ENCODE data around the gene CELA1. TPM values are rescaled to one million over a fixed set of nuclear protein-coding genes. Genes with fewer than 3 reads are reported as not detected.
A peak's percentile ranks its signal among the peaks of the same experiment; 100 is the strongest.
"Not testable (repeated sequence)": the region's sequence is repeated elsewhere in the genome, so short reads cannot be mapped to it uniquely, and the experiment has no call there.

Gene CELA1
- total RNA-seq, 1 donor from 2014 or later: not detected

GRCh38 chr12:51345681-51346080, 798 bp downstream of the CELA1 start:
- Mint-ChIP-seq H3K27me3 (no peaks in the 10 kb centered on the region), H3K4me1 (peaks cover 12% of the 10 kb centered on the region), H3K36me3 (ENCODE audit: low read depth) (no peaks in the 10 kb centered on the region), H3K27ac (no peak overlapping the region), H3K9me3 (no peaks in the 10 kb centered on the region), H3K4me3 (no peak overlapping the region)
- no peak for DNase-seq
- intact Hi-C loops (cut with micrococcal nuclease): no loop called here

- intact Hi-C loops (cut with micrococcal nuclease): loop anchor here (5.0 kb wide), 1 partner anchor 516 kb away; no protein-coding TSS in a partner anchor
- H3K4me3 Mint-ChIP-seq: no peak overlapping the region
- H3K27ac Mint-ChIP-seq: no peak overlapping the region
- peaks cover 12% of the 10 kb centered on the region for H3K4me1 Mint-ChIP-seq
- H3K27me3 Mint-ChIP-seq: peaks cover 5% of the 10 kb centered on the region
- no peaks in the 10 kb centered on the region for H3K36me3 Mint-ChIP-seq (ENCODE audit: low read depth)
- no peaks in the 10 kb centered on the region for H3K9me3 Mint-ChIP-seq
- no peak for DNase-seq
These were observed 3.3 kb downstream of the CELA1 start for GRCh38 chr12:51343201-51343600.

- H3K36me3 Mint-ChIP-seq (ENCODE audit: low read depth): no peaks in the 10 kb centered on the region
- peaks cover 12% of the 10 kb centered on the region for H3K4me1 Mint-ChIP-seq
- no peak for DNase-seq
- intact Hi-C loops (cut with micrococcal nuclease): loop anchor here (5.0 kb wide), 1 partner anchor 515 kb away; no protein-coding TSS in a partner anchor
- peaks cover 5% of the 10 kb centered on the region for H3K27me3 Mint-ChIP-seq
- H3K4me3 Mint-ChIP-seq: no peak overlapping the region
- H3K9me3 Mint-ChIP-seq: no peaks in the 10 kb centered on the region
- H3K27ac Mint-ChIP-seq: no peak overlapping the region
These were observed 4.1 kb downstream of the CELA1 start for GRCh38 chr12:51342416-51342815.

GRCh38 chr12:51341251-51342007, 5.0 kb downstream of the CELA1 start:
- DNase-seq: peak; percentile 93
- Mint-ChIP-seq H3K4me1 (peaks cover 14% of the 10 kb centered on the region), H3K27me3 (peaks cover 5% of the 10 kb centered on the region), H3K9me3 (no peaks in the 10 kb centered on the region), H3K27ac (peak overlapping the region; percentile 35), H3K4me3 (peak overlapping the region; percentile 42), H3K36me3 (ENCODE audit: low read depth) (no peaks in the 10 kb centered on the region)
- intact Hi-C loops (cut with micrococcal nuclease): loop anchor here (1.0 to 5.0 kb wide), 4 partner anchors 19 to 514 kb away; partner anchors contain the start of gene LETMD1

GRCh38 chr12:51339750-51340149, 6.7 kb downstream of the CELA1 start:
- H3K9me3 Mint-ChIP-seq: no peaks in the 10 kb centered on the region
- peaks cover 5% of the 10 kb centered on the region for H3K27me3 Mint-ChIP-seq
- no peak overlapping the region for H3K4me3 Mint-ChIP-seq
- DNase-seq: no peak
- H3K36me3 Mint-ChIP-seq (ENCODE audit: low read depth): no peaks in the 10 kb centered on the region
- peaks cover 16% of the 10 kb centered on the region for H3K4me1 Mint-ChIP-seq
- no peak overlapping the region for H3K27ac Mint-ChIP-seq
- intact Hi-C loops (cut with micrococcal nuclease): loop anchor here (2.0 to 5.0 kb wide), 3 partner anchors 17 to 512 kb away; partner anchors contain the start of gene LETMD1

GRCh38 chr12:51337336-51337735, 9.1 kb downstream of the CELA1 start:
- H3K4me3 Mint-ChIP-seq; H3K27me3 Mint-ChIP-seq; intact Hi-C loops (cut with micrococcal nuclease); DNase-seq; H3K9me3 Mint-ChIP-seq; H3K27ac Mint-ChIP-seq; H3K36me3 Mint-ChIP-seq (ENCODE audit: low read depth): not testable (repeated sequence)
- H3K4me1 Mint-ChIP-seq: peaks cover 10% of the 10 kb centered on the region

- DNase-seq: no peak
- Mint-ChIP-seq H3K9me3 (no peaks in the 10 kb centered on the region), H3K27ac (no peak overlapping the region), H3K27me3 (peaks cover 5% of the 10 kb centered on the region), H3K36me3 (ENCODE audit: low read depth) (no peaks in the 10 kb centered on the region), H3K4me3 (no peak overlapping the region), H3K4me1 (peaks cover 8% of the 10 kb centered on the region)
- intact Hi-C loops (cut with micrococcal nuclease): no loop called here
These were observed 10.5 kb downstream of the CELA1 start for GRCh38 chr12:51335931-51336330.

GRCh38 chr12:51334764-51335163, 11.7 kb downstream of the CELA1 start:
- no peak overlapping the region for H3K27ac Mint-ChIP-seq
- H3K27me3 Mint-ChIP-seq: peaks cover 4% of the 10 kb centered on the region
- intact Hi-C loops (cut with micrococcal nuclease): no loop called here
- H3K36me3 Mint-ChIP-seq (ENCODE audit: low read depth): no peaks in the 10 kb centered on the region
- H3K4me3 Mint-ChIP-seq: no peak overlapping the region
- no peaks in the 10 kb centered on the region for H3K9me3 Mint-ChIP-seq
- H3K4me1 Mint-ChIP-seq: peaks cover 15% of the 10 kb centered on the region
- no peak for DNase-seq

- no peak overlapping the region for H3K27ac Mint-ChIP-seq
- H3K4me3 Mint-ChIP-seq: no peak overlapping the region
- no peaks in the 10 kb centered on the region for H3K9me3 Mint-ChIP-seq
- H3K36me3 Mint-ChIP-seq (ENCODE audit: low read depth): no peaks in the 10 kb centered on the region
- peaks cover 25% of the 10 kb centered on the region for H3K4me1 Mint-ChIP-seq
- DNase-seq: no peak
- H3K27me3 Mint-ChIP-seq: no peaks in the 10 kb centered on the region
- intact Hi-C loops (cut with micrococcal nuclease): no loop called here
These were observed 12.9 kb downstream of the CELA1 start for GRCh38 chr12:51333536-51333935.

GRCh38 chr12:51330186-51330585, 16.3 kb downstream of the CELA1 start:
- H3K4me3 Mint-ChIP-seq: peak overlapping the region; percentile 59
- H3K27me3 Mint-ChIP-seq: no peaks in the 10 kb centered on the region
- intact Hi-C loops (cut with micrococcal nuclease): no loop called here
- no peaks in the 10 kb centered on the region for H3K36me3 Mint-ChIP-seq (ENCODE audit: low read depth)
- no peaks in the 10 kb centered on the region for H3K9me3 Mint-ChIP-seq
- peak overlapping the region; percentile 74 for H3K27ac Mint-ChIP-seq
- no peak for DNase-seq
- peaks cover 43% of the 10 kb centered on the region for H3K4me1 Mint-ChIP-seq

GRCh38 chr12:51329742-51330141, 16.7 kb downstream of the CELA1 start:
- Mint-ChIP-seq H3K9me3 (no peaks in the 10 kb centered on the region), H3K36me3 (ENCODE audit: low read depth) (peaks cover 2% of the 10 kb centered on the region), H3K4me1 (peaks cover 46% of the 10 kb centered on the region), H3K4me3 (peak overlapping the region; percentile 59), H3K27ac (peak overlapping the region; percentile 74), H3K27me3 (no peaks in the 10 kb centered on the region)
- intact Hi-C loops (cut with micrococcal nuclease): loop anchor here (10.0 kb wide), 1 partner anchor 565 kb away; the partner anchor contains the start of gene ATF1
- DNase-seq: no peak

GRCh38 chr12:51328587-51328986, 17.9 kb downstream of the CELA1 start:
- no peak for DNase-seq
- no peaks in the 10 kb centered on the region for H3K27me3 Mint-ChIP-seq
- H3K4me1 Mint-ChIP-seq: peaks cover 49% of the 10 kb centered on the region
- H3K9me3 Mint-ChIP-seq: no peaks in the 10 kb centered on the region
- intact Hi-C loops (cut with micrococcal nuclease): loop anchor here (10.0 kb wide), 1 partner anchor 564 kb away; the partner anchor contains the start of gene ATF1
- no peak overlapping the region for H3K4me3 Mint-ChIP-seq
- no peak overlapping the region for H3K27ac Mint-ChIP-seq
- peaks cover 2% of the 10 kb centered on the region for H3K36me3 Mint-ChIP-seq (ENCODE audit: low read depth)

- peak overlapping the region; percentile 74 for H3K4me3 Mint-ChIP-seq
- no peaks in the 10 kb centered on the region for H3K27me3 Mint-ChIP-seq
- peaks cover 62% of the 10 kb centered on the region for H3K4me1 Mint-ChIP-seq
- H3K9me3 Mint-ChIP-seq: no peaks in the 10 kb centered on the region
- intact Hi-C loops (cut with micrococcal nuclease): loop anchor here (10.0 kb wide), 1 partner anchor 562 kb away; the partner anchor contains the start of gene ATF1
- peak overlapping the region; percentile 89 for H3K27ac Mint-ChIP-seq
- DNase-seq: peak; percentile 74
- H3K36me3 Mint-ChIP-seq (ENCODE audit: low read depth): peaks cover 12% of the 10 kb centered on the region
These were observed 19.6 kb downstream of the CELA1 start for GRCh38 chr12:51326698-51327439.

- DNase-seq: no peak
- peaks cover 23% of the 10 kb centered on the region for H3K36me3 Mint-ChIP-seq (ENCODE audit: low read depth)
These were observed 21.5 kb downstream of the CELA1 start for GRCh38 chr12:51324953-51325352.

More at GRCh38 chr12:51324953-51325352, 21.5 kb downstream of the CELA1 start:
- Mint-ChIP-seq H3K4me3 (peak overlapping the region; percentile 70), H3K9me3 (no peaks in the 10 kb centered on the region), H3K4me1 (peaks cover 71% of the 10 kb centered on the region), H3K27me3 (no peaks in the 10 kb centered on the region), H3K27ac (peak overlapping the region; percentile 83)
- intact Hi-C loops (cut with micrococcal nuclease): loop anchor here (5.0 to 10.0 kb wide), 5 partner anchors 58 to 560 kb away; partner anchors contain the start of genes ATF1, LETMD1, POU6F1 and SLC11A2
